Tibial artery (tissue), 4 donors: ENCODE data around the gene NEK1.
A peak's percentile ranks its signal among the peaks of the same experiment; 100 is the strongest.

Experiments used
- DNase-seq, 2 donors: peaks; one replicate each; pipeline ENCODE4 v3.0.0-alpha.2; 2019
- H3K27ac ChIP-seq, 2 donors: fragments of 200-600 bp; sonication (generic) in 1 of 2; 1 replicate in 1 of 2; 2 replicates in 1 of 2; pipeline ENCODE4 v1.5.1; 2018 to 2019; ENCODE audit warnings: mild to moderate bottlenecking in 1 of 2
- H3K27me3 ChIP-seq, 2 donors: fragments of 200-600 bp; sonication (generic) in 1 of 2; one replicate each; pipeline versions ENCODE4 v1.5.1 to v1.6.0; 2016 to 2019
- H3K36me3 ChIP-seq, 3 donors: fragments of 200-600 bp; sonication (generic) in 2 of 3; one replicate each; pipeline ENCODE4 v1.5.1; 2016 to 2019; ENCODE audit warnings: mild to moderate bottlenecking in 2 of 3
- H3K4me1 ChIP-seq, 4 donors: fragments of 200-600 bp; sonication (generic) in 2 of 4; 1 replicate in 3 of 4; 2 replicates in 1 of 4; pipeline ENCODE4 v1.5.1; 2016 to 2019
- H3K4me3 ChIP-seq, 2 donors: fragments of 200-600 bp; sonication (generic) in 1 of 2; 1 replicate in 1 of 2; 2 replicates in 1 of 2; pipeline ENCODE4 v1.5.1; 2018 to 2019; ENCODE audit warnings: mild to moderate bottlenecking in 2 of 2
- H3K9me3 ChIP-seq, 3 donors: fragments of 200-600 bp; sonication (generic) in 1 of 3; one replicate each; pipeline ENCODE4 v1.5.1; 2016 to 2019
- intact Hi-C: fragments of 100-400 bp; cut with DNase I; formaldehyde crosslinking; loops from one replicate; pipeline ENCODE4 v1.15.0; 2023; ENCODE audit warnings: low total_unique reads
- TF ChIP-seq, protein P1 (sequence below), 2 experiments: fragments of 200-600 bp in 1 of 2; fragments of 450-650 bp in 1 of 2; IDR thresholded peaks; one replicate each; pipeline ENCODE4 v1.5.1; 2017 to 2019; ENCODE audit warnings: antibody characterized with exemption in 2 of 2, mild to moderate bottlenecking in 1 of 2, moderate library complexity in 1 of 2

NEK1 gene

DNA sequence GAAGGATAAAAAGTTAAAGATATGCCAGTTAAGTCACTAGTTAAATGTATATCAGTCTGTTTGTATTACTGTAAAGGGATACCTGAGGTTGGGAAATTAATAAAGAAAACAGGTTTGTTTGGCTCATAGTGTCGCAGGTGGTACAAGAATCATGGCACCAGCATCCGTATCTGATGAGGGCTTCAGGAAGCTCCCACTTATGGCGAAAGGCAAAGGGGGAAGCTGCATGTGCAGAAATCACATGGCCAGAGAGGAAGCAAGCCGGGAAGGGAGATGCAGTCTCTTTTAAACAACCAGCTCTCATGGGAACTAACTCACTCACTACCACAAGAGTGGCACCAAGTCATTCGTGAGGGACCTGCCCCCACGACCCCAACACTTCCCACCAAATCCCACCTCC lies 249.8 kb downstream of the NEK1 start:
- peaks cover 0 to 5% (median 0%) of the 10 kb centered on the region in 3 donors for H3K9me3 ChIP-seq
- H3K4me1 ChIP-seq: no peaks in the 10 kb centered on the region
- H3K36me3 ChIP-seq: no peaks in the 10 kb centered on the region
- H3K27ac ChIP-seq: no peak overlapping the region
- peak in 1 of 2 donors; percentile 27 for DNase-seq
- no peaks in the 10 kb centered on the region for H3K27me3 ChIP-seq
- TF ChIP-seq, protein P1, sequence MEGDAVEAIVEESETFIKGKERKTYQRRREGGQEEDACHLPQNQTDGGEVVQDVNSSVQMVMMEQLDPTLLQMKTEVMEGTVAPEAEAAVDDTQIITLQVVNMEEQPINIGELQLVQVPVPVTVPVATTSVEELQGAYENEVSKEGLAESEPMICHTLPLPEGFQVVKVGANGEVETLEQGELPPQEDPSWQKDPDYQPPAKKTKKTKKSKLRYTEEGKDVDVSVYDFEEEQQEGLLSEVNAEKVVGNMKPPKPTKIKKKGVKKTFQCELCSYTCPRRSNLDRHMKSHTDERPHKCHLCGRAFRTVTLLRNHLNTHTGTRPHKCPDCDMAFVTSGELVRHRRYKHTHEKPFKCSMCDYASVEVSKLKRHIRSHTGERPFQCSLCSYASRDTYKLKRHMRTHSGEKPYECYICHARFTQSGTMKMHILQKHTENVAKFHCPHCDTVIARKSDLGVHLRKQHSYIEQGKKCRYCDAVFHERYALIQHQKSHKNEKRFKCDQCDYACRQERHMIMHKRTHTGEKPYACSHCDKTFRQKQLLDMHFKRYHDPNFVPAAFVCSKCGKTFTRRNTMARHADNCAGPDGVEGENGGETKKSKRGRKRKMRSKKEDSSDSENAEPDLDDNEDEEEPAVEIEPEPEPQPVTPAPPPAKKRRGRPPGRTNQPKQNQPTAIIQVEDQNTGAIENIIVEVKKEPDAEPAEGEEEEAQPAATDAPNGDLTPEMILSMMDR (IDR thresholded peaks at IDR 0.05): no peak
- intact Hi-C loops: no loop called here
- H3K4me3 ChIP-seq: no peak overlapping the region

GRCh38 chr4:169361756-169362155 lies 250.6 kb downstream of the NEK1 start:
- no peaks in the 10 kb centered on the region for H3K36me3 ChIP-seq

GRCh38 chr4:169359961-169360360 lies 252.4 kb downstream of the NEK1 start:
- intact Hi-C loops: no loop called here
- H3K4me3 ChIP-seq: no peak overlapping the region
- no peaks in the 10 kb centered on the region for H3K27me3 ChIP-seq
- TF ChIP-seq, protein P1 (IDR thresholded peaks at IDR 0.05): no peak
- no peaks in the 10 kb centered on the region for H3K9me3 ChIP-seq
- DNase-seq: no peak
- H3K36me3 ChIP-seq: no peaks in the 10 kb centered on the region
- no peaks in the 10 kb centered on the region for H3K4me1 ChIP-seq
- H3K27ac ChIP-seq: no peak overlapping the region

More at GRCh38 chr4:169361756-169362155, 250.6 kb downstream of the NEK1 start:
- no peak overlapping the region for H3K27ac ChIP-seq
- H3K9me3 ChIP-seq: peaks cover 0 to under 1% (median 0%) of the 10 kb centered on the region in 3 donors
- no peaks in the 10 kb centered on the region for H3K4me1 ChIP-seq
- intact Hi-C loops: no loop called here
- H3K4me3 ChIP-seq: no peak overlapping the region
- H3K27me3 ChIP-seq: no peaks in the 10 kb centered on the region
- DNase-seq: no peak
- TF ChIP-seq, protein P1 (IDR thresholded peaks at IDR 0.05): no peak

DNA sequence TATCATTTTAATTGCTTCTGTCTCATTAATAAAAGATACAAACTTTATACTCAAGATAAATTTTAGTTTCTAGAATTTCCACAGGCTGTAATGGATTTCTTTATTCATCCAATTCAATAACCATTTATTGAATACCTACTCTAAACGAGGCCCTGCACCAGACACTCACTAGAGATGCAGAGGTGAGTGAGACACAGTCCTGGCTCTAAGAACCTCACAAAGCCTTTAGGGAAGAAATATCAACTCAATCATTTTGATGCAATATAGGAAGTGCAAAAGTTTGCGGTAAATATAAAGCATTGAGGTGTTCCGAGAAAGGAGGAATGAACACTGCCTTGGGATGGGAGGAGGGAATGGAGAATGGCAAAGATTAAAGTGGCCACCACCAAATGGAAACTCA lies 260.0 kb downstream of the NEK1 start:
- no peak for DNase-seq
- TF ChIP-seq, protein P1 (IDR thresholded peaks at IDR 0.05): no peak
- Histone ChIP-seq H3K9me3 (no peaks in the 10 kb centered on the region), H3K36me3 (no peaks in the 10 kb centered on the region), H3K27ac (no peak overlapping the region), H3K27me3 (no peaks in the 10 kb centered on the region), H3K4me1 (no peaks in the 10 kb centered on the region), H3K4me3 (no peak overlapping the region)
- intact Hi-C loops: no loop called here

DNA sequence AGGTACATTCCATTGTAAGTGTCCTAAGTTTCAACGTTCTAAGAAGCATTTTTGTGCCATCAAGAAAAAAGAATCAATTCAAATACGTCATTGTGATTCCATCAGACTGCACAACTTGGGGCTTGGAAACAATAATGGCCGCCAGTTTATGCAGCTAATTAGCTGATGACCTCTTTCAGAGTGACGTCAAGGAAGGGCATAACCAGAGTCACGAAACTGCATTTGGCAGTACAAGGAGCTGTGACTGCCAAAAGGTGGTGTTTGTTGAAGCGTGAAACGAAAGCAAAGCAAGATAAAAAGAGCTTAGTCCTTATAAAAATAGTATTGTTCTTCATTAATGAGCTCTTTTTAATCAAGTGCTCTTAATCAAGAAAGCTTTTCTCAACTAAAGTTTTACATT lies 260.5 kb downstream of the NEK1 start:
- Histone ChIP-seq H3K36me3 (no peaks in the 10 kb centered on the region), H3K27ac (no peak overlapping the region), H3K4me1 (no peaks in the 10 kb centered on the region), H3K4me3 (no peak overlapping the region), H3K9me3 (no peaks in the 10 kb centered on the region), H3K27me3 (no peaks in the 10 kb centered on the region)
- no peak for DNase-seq
- intact Hi-C loops: no loop called here
- TF ChIP-seq, protein P1 (IDR thresholded peaks at IDR 0.05): no peak

DNA sequence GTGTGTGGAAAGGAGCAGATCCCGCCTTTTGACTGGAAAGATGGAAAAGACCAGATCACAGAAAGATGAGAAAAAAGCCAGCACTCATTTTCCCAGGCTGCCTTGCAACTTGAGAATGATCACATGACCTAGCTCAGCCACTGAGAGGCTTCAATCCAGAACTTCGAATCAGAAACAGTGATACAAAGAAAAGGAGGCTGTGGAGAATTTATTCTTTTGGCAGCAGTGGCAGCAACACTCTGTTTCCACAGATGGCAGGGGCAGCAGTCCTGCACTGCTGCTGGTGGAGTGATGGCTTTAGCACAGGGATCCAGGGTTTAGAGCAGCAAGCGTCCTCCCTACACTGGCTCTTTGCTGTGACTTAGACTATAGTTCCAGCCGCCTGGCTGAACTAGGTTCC lies 263.8 kb downstream of the NEK1 start:
- H3K4me3 ChIP-seq: no peak overlapping the region
- DNase-seq: no peak
- H3K27me3 ChIP-seq: no peaks in the 10 kb centered on the region
- TF ChIP-seq, protein P1 (IDR thresholded peaks at IDR 0.05): no peak
- H3K27ac ChIP-seq: no peak overlapping the region
- H3K36me3 ChIP-seq: no peaks in the 10 kb centered on the region
- intact Hi-C loops: no loop called here
- no peaks in the 10 kb centered on the region for H3K4me1 ChIP-seq
- H3K9me3 ChIP-seq: no peaks in the 10 kb centered on the region
